IMR-90 (cell line): ENCODE results near the gene GPRC6A. TPM values are rescaled to one million over a fixed set of nuclear protein-coding genes. Genes with fewer than 3 reads are reported as not detected.
A peak's percentile ranks its signal among the peaks of the same experiment; 100 is the strongest.

Source experiments
- ATAC-seq: fragments of 200-7000 bp; cut with Tn5 transposase; 2 replicates; pipeline ENCODE4 v1.9.1; 2020; ENCODE audit warnings: low read depth, mild to moderate bottlenecking, moderate library complexity
- BruUV-seq: library from RNA; stranded (reverse); fragments of 400-500 nt; replicated peaks from 2 replicates; lab custom pipeline; 2021; lab: Mats Ljungman, UMichigan
- CTCF ChIA-PET: fragments of 300-600 bp; formaldehyde crosslinking; extraction: SDS; loops from one replicate; lab custom pipeline; 2021; ENCODE audit warnings: antibody characterized with exemption; lab: Yijun Ruan, JAX
- POLR2A ChIA-PET: fragments of 300-600 bp; sonication (Branson Sonifier 250); formaldehyde crosslinking; loops from one replicate; lab custom pipeline; 2022; ENCODE audit warnings: antibody characterized with exemption; ENCODE audit not compliant: unreplicated experiment; lab: Charles Lee
- DNase-seq: peaks from one replicate; pipeline ENCODE4 v3.0.0; 2013
- H2AFZ ChIP-seq: replicated peaks from 2 replicates; pipeline ENCODE3; 2013; ENCODE audit warnings: low read length, mild to moderate bottlenecking; ENCODE audit not compliant: poor library complexity
- H2AK5ac ChIP-seq: 2 replicates; pipeline ENCODE4 v1.6.1; 2013; ENCODE audit warnings: low read depth, low read length, inconsistent platforms
- H2AK9ac ChIP-seq: replicated peaks from 2 replicates; pipeline ENCODE3; 2013; ENCODE audit warnings: mild to moderate bottlenecking, low read depth, low read length, moderate library complexity; ENCODE audit not compliant: poor library complexity
- H2BK120ac ChIP-seq: 2 replicates; pipeline ENCODE4 v1.6.1; 2013; ENCODE audit warnings: low read depth, low read length, inconsistent platforms
- H2BK15ac ChIP-seq: 3 replicates; pipeline ENCODE4 v1.6.1; 2013; ENCODE audit warnings: low read depth, low read length, inconsistent platforms
- H2BK20ac ChIP-seq: 2 replicates; pipeline ENCODE4 v1.6.1; 2013; ENCODE audit warnings: low read depth, mild to moderate bottlenecking, inconsistent platforms, low read length, moderate library complexity
- H2BK5ac ChIP-seq: 2 replicates; pipeline ENCODE4 v1.6.1; 2013; ENCODE audit warnings: mild to moderate bottlenecking, low read depth, low read length, inconsistent platforms; ENCODE audit not compliant: poor library complexity, severe bottlenecking
- H3K14ac ChIP-seq: replicated peaks from 2 replicates; pipeline ENCODE4 v1.6.1; 2013; ENCODE audit warnings: low read depth, low read length, inconsistent platforms
- H3K18ac ChIP-seq: 2 replicates; pipeline ENCODE4 v1.6.1; 2013; ENCODE audit warnings: low read depth, low read length, control low read depth
- H3K23ac ChIP-seq: 2 replicates; pipeline ENCODE4 v1.6.1; 2013; ENCODE audit warnings: low read depth, low read length, inconsistent platforms
- H3K27ac ChIP-seq: 2 replicates; pipeline ENCODE4 v1.5.1; 2013; ENCODE audit warnings: mild to moderate bottlenecking, control low read depth, low read length; ENCODE audit not compliant: insufficient read depth
- H3K27me3 ChIP-seq: 2 replicates; pipeline ENCODE4 v1.6.1; 2013; ENCODE audit warnings: low read length; ENCODE audit not compliant: control insufficient read depth, insufficient read depth
- H3K36me3 ChIP-seq: 2 replicates; pipeline ENCODE4 v1.6.1; 2013; ENCODE audit warnings: low read length, mixed read lengths; ENCODE audit not compliant: control insufficient read depth, insufficient read depth
- H3K4ac ChIP-seq: 2 replicates; pipeline ENCODE4 v1.6.1; 2013; ENCODE audit warnings: low read depth, low read length, inconsistent platforms
- H3K4me1 ChIP-seq: 2 replicates; pipeline ENCODE4 v1.6.1; 2013; ENCODE audit warnings: low read length, mixed read lengths; ENCODE audit not compliant: control insufficient read depth, insufficient read depth
- H3K4me2 ChIP-seq: 2 replicates; pipeline ENCODE4 v1.6.1; 2013; ENCODE audit warnings: low read depth, mild to moderate bottlenecking, control low read depth, low read length, moderate library complexity
- H3K4me3 ChIP-seq: 2 replicates; pipeline ENCODE4 v1.5.1; 2013; ENCODE audit warnings: low read depth, mild to moderate bottlenecking, control low read depth, low read length, moderate library complexity; ENCODE audit not compliant: insufficient read depth
- H3K56ac ChIP-seq: 2 replicates; pipeline ENCODE4 v1.6.1; 2013; ENCODE audit warnings: low read length, inconsistent platforms; ENCODE audit not compliant: insufficient read depth; ENCODE audit errors: extremely low read depth
- H3K79me1 ChIP-seq, 2 experiments: 2 replicates each; pipeline ENCODE4 v1.6.1; 2013; ENCODE audit warnings: low read length in 2 of 2, inconsistent platforms in 1 of 2, low read depth in 1 of 2
- H3K9ac ChIP-seq: 2 replicates; pipeline ENCODE4 v1.6.1; 2013; ENCODE audit warnings: low read depth, low read length, control low read depth
- H3K9me1 ChIP-seq: 2 replicates; pipeline ENCODE4 v1.6.1; 2013; ENCODE audit warnings: low read length, inconsistent platforms; ENCODE audit not compliant: insufficient read depth
- H3K9me3 ChIP-seq: 2 replicates; pipeline ENCODE4 v1.6.1; 2013; ENCODE audit warnings: low read length; ENCODE audit not compliant: control insufficient read depth, insufficient read depth
- H4K20me1 ChIP-seq: 2 replicates; pipeline ENCODE4 v1.6.1; 2013; ENCODE audit warnings: low read length, inconsistent platforms; ENCODE audit not compliant: insufficient read depth
- H4K5ac ChIP-seq: 2 replicates; pipeline ENCODE4 v1.6.1; 2013; ENCODE audit warnings: mild to moderate bottlenecking, low read depth, low read length, control low read depth
- H4K8ac ChIP-seq, 2 experiments: 2 replicates each; pipeline ENCODE4 v1.6.1; 2013; ENCODE audit warnings: low read depth in 2 of 2, low read length in 2 of 2, control low read depth in 1 of 2, inconsistent platforms in 1 of 2
- H4K91ac ChIP-seq: 2 replicates; pipeline ENCODE4 v1.6.1; 2013; ENCODE audit warnings: low read depth, low read length, inconsistent platforms; ENCODE audit not compliant: insufficient read depth
- FOS ChIP-seq: fragments of 150-350 bp; IDR thresholded peaks from 2 replicates; pipeline ENCODE4 v1.6.1; 2016; ENCODE audit warnings: low read depth, low read length
- MAFK ChIP-seq: IDR thresholded peaks from 2 replicates; pipeline ENCODE4 v1.6.1; 2012; ENCODE audit warnings: low read depth, low read length, improper control_type of control experiment
- NFE2L2 ChIP-seq: fragments of 150-350 bp; IDR thresholded peaks from 2 replicates; pipeline ENCODE4 v1.6.1; 2016; ENCODE audit warnings: low read depth, mild to moderate bottlenecking, low read length
- WGBS, 2 experiments: methylation state at CpG; one replicate each; pipeline versions ENCODE4 v1.1.5 to v1.1.7; 2013; ENCODE audit warnings: missing lambda C conversion rate in 2 of 2; ENCODE audit not compliant: insufficient read length in 1 of 2; ENCODE audit errors: extremely low coverage in 2 of 2; 5-methylcytosine and 5-hydroxymethylcytosine counted together
- dilution Hi-C: fragments of 300-500 bp; cut with HindIII; formaldehyde crosslinking; loops from one replicate; pipeline ENCODE4 v1.14.3; 2018; ENCODE audit warnings: low sequenced_read_pairs; ENCODE audit not compliant: unreplicated experiment
- in situ Hi-C: fragments of 300-500 bp; cut with MboI; formaldehyde crosslinking; loops from 3 replicates; pipeline ENCODE4 v1.14.3; 2019; ENCODE audit warnings: low sequenced_read_pairs, inconsistent platforms, mixed read lengths
- intact Hi-C: fragments of 100-400 bp; cut with micrococcal nuclease; formaldehyde crosslinking; loops from 2 replicates; pipeline ENCODE4 v1.10.0; 2022
- polyA plus RNA-seq, 3 experiments: library from polyadenylated mRNA; depleted of rRNA; stranded (reverse); fragments of >200 nt; gene quantifications; 2 replicates each; pipeline ENCODE4 v1.2.3, GENCODE V29; 2012; ENCODE audit warnings: low replicate concordance in 1 of 3
- total RNA-seq: library from RNA; depleted of rRNA; stranded (reverse); fragments of >200 nt; gene quantifications from 2 replicates; pipeline ENCODE4 v1.2.3, GENCODE V29; 2012

The GPRC6A gene
- total and polyA plus RNA-seq, 2 of the 4 experiments (the other 2 are of a cell fraction): not detected

GRCh38 chr6:116866281-116866871 lies 37.5 kb upstream of the GPRC6A start:
- CTCF ChIA-PET: no interaction called here
- BruUV-seq: no TSS peak
- no peaks in the 10 kb centered on the region for H3K36me3 ChIP-seq
- in situ Hi-C loops: no loop called here
- H3K4me3 ChIP-seq: no peak overlapping the region
- H3K18ac ChIP-seq: no peak overlapping the region
- no peak overlapping the region for H4K8ac ChIP-seq
- H3K4me2 ChIP-seq: no peak overlapping the region
- H3K56ac ChIP-seq: no peak overlapping the region
- H3K79me1 ChIP-seq: no peaks in the 10 kb centered on the region
- H3K9ac ChIP-seq: no peak overlapping the region
- WGBS, 2 experiments: no CpG with 5 or more reads among the region's 3 CpGs
- no peak overlapping the region for H2AK5ac ChIP-seq
- ATAC-seq: no peak
- no peak overlapping the region for H2AK9ac ChIP-seq
- H3K4me1 ChIP-seq: no peaks in the 10 kb centered on the region
- H2BK20ac ChIP-seq: no peak overlapping the region
- peak; percentile 93 for TF ChIP-seq NFE2L2
- peak; percentile 78 for TF ChIP-seq MAFK
- no peak for TF ChIP-seq FOS
- intact Hi-C loops: no loop called here
- H2AFZ ChIP-seq: no peak overlapping the region
- no peak overlapping the region for H3K23ac ChIP-seq
- H3K27me3 ChIP-seq: no peaks in the 10 kb centered on the region
- H3K27ac ChIP-seq: no peak overlapping the region
- no peak overlapping the region for H2BK120ac ChIP-seq
- no peak overlapping the region for H3K4ac ChIP-seq
- DNase-seq: peak; percentile 2
- H3K9me3 ChIP-seq: no peaks in the 10 kb centered on the region
- H4K20me1 ChIP-seq: no peaks in the 10 kb centered on the region
- no peaks in the 10 kb centered on the region for H3K9me1 ChIP-seq
- no peak overlapping the region for H2BK15ac ChIP-seq
- no peak overlapping the region for H4K5ac ChIP-seq
- POLR2A ChIA-PET: no interaction called here
- H4K91ac ChIP-seq: no peak overlapping the region
- dilution Hi-C loops: no loop called here
- no peak overlapping the region for H3K14ac ChIP-seq
- H2BK5ac ChIP-seq: no peak overlapping the region
